ENCODE data around the gene CCL19.

Gene CCL19

GRCh38 chr9:34659592-34660253, 31.4 kb downstream of the CCL19 start:
- no peak for DNase-seq

DNA sequence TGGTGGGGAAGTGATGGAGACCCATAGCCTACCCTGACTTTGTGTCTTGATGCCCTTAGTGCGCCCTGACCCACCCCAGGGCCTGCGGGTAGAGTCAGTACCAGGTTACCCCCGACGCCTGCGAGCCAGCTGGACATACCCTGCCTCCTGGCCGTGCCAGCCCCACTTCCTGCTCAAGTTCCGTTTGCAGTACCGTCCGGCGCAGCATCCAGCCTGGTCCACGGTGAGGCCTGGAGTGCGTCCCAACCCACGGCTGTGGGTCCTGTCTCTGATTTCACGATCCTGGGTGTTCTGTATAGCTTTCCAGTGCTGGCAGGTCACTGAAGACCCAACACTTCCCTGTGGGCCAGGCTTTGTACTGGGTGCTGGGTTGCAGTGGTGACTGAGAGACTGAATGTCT, 32.6 kb downstream of the CCL19 start:
- no peak for DNase-seq

DNA sequence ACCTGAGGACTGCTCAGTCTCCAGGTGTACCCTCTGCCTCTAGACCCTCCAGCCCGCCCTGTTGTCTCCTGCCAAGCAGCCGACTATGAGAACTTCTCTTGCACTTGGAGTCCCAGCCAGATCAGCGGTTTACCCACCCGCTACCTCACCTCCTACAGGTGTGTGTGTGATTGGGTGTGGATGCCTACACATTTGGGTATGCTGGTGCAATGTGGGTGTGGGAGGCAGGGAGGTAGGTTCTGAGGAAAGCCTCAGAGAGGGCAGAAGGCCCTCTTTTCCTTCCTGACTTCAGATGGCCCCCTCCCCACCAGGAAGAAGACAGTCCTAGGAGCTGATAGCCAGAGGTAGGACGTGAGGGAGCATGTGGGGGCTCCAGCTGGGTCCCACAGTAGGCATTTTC, 34.1 kb downstream of the CCL19 start:
- no peak for DNase-seq

GRCh38 chr9:34655394-34655793, 35.7 kb downstream of the CCL19 start:
- no peak for DNase-seq

DNA sequence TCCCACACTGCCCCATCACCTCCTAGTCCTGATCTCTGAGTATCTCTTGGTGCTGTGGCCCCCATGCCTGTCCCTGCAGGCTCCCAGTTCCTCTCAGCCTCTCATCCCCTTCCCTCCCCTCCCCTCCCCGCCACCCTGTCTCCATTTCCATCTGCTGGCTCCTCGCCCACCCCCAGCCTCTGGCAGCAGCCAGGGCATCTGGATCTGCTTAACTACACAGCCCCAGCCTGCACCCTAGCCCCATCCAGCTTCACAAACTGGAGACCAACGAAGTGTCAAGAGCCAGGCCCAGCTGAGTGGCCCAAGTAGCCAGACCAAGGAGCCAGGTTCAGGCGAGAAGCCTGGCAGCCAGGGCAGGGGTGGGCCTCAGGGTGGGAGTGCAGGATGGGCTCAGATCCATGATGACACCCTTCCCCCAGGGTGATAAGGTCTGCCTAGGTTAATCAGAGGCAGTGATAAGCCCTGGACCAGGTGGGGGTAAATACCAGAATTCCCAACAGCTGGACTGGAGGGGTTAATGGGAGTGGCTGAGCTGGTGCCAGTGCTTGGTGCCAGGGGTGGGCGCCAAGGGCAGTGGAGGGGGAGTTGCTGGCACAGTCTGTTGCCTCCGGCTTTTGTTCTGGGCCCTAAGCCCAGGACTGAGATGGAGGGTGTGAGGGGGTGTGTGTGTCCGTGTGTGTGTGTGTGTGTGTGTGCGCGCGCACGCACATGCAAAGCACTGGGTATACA, 36.6 kb downstream of the CCL19 start:
- DNase-seq = peak; percentile 88

DNA sequence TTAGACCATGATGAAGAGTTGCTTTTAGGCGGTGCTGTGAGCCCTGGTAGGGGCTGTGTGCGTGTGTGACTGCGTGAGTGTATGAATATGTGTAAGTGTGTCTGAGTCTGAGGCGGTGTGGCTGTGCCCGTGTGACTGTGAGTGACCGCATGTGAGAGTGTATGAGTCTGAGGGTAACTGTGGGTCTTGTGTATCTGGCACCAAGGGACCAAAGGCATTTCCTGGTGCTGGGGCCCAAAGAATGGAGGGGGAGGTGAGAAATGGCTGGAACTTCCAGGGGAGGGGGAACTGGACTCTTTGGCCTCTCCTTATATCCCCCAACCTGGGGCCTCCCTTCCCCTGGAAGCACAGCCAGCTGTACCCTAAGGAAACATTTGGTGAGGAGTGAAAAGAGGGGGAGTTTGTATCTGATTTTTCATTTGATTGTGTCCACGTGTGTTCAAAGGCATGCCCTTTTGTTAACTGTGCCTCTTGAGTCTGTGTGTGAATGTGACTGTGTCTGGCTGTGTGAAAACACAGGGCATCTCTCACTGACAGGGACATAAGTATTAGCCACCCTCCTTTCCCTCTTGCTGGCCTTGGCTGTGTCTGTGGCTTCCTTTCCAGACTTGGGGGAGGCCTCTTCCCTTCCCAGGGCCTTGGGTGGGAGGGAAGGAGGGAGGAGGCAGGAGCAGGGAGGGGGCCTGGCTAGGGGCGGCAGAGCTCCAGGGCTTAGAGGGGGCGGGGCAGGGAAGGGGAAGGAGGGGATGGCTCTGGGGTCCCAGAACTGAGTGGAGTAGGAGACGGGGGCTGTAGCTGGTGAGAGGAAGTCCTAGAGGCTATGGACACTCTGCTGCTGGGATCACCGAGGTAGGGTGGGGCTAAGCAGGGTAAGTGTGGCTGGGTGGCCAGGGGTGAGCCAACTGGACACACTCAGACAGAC, 37.7 kb downstream of the CCL19 start:
- peak; percentile 65 for DNase-seq

- no peak for DNase-seq
Measured at GRCh38 chr9:34652602-34653000, 38.5 kb downstream of the CCL19 start.

DNA sequence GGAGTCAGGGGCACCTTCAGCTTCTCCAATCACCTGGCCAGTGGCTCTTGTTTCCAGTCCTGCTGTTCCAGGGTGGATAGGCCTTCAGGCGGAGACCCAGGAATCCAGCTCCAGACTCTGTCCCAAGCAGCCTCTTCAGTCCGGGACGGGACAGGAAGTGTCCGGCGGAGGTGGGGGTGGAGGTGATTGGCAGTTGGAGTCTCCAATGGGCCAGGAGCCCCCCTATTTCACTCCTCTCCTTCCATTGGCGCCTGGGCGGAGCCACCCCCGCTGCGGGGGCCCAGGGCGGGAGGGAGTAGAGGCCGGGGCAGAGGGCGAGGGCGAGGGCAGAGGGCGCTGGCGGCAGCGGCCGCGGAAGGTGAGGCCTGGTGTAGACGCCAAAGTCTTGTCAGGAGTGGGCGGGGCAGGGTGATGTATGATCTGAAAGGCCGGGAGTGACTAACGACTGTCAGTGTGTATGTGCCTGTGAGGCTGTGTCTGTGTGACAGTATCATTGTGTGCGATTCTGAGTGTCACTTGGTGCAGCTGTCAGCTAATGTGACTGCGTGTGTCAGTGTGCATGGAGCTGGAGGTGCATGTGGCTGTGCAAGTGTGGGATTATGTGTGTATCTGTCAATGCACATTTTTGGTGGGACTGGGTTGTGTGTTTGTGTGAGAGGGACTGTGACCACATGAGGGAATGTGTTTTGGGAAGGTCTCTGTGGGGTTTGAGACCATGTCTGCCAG, 39.0 kb downstream of the CCL19 start, which contains the start of gene IL11RA:
IL11RA (plus strand) TSS at position 310 of the 726 bp plus-strand sequence. CDS start 3,033 bp downstream, outside the sequence.
- peak; percentile 81 for DNase-seq

DNA sequence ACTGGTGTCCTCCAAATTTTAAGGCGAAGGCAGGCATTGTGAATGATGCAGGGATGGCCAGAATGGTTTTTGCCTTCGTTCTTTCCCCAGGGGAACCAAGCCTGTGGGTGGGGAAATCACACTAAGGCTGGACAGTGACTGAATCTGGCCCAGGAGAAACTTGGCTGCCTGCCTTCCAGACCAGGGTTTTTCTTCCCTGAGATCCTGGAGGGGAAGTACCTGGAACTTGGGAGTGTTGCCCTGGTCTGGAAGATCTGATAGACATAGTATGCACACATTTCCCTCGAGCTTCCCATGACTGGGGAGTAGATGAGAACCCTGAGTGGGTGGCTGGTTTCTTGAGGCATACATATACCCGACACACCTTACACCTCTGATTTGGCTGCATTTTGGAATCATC, 39.8 kb downstream of the CCL19 start:
- DNase-seq = peak; percentile 34

GRCh38 chr9:34650816-34651215, 40.3 kb downstream of the CCL19 start:
- no peak for DNase-seq

- no peak for DNase-seq
Measured at GRCh38 chr9:34648673-34649072, 42.4 kb downstream of the CCL19 start.

- no peak for DNase-seq
Measured at GRCh38 chr9:34647651-34648050, 43.4 kb downstream of the CCL19 start.

DNA sequence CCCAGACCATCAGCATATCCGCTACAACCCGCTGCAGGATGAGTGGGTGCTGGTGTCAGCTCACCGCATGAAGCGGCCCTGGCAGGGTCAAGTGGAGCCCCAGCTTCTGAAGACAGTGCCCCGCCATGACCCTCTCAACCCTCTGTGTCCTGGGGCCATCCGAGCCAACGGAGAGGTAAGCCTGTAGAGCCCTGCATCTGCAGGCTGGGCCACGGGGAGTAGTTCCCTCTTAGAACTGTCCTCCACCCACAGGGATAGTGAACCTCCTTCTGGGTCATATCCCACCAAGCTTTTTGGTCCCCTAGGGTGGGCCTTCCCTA, 44.0 kb downstream of the CCL19 start:
- no peak for DNase-seq

GRCh38 chr9:34646211-34647083, 44.6 kb downstream of the CCL19 start, which contains the start of gene GALT:
TSS of gene GALT (plus strand) at chr9:34646675. CDS start at chr9:34646705, 30 bp downstream.
- DNase-seq = peak; percentile 83

- DNase-seq = no peak
Measured at GRCh38 chr9:34644766-34645314, 46.2 kb downstream of the CCL19 start.

- peak; percentile 39 for DNase-seq
Measured at GRCh38 chr9:34642679-34643078, 48.4 kb downstream of the CCL19 start.

Measured in fibroblast of upper back skin (primary cell).